DMS 273 (cell line): ENCODE data around the gene MVK.

Experiments used
- DNase-seq: peaks from one replicate; lab custom pipeline; 2025; ENCODE audit not compliant: unreplicated experiment; lab: John Stamatoyannopoulos, UW

The MVK gene

DNA sequence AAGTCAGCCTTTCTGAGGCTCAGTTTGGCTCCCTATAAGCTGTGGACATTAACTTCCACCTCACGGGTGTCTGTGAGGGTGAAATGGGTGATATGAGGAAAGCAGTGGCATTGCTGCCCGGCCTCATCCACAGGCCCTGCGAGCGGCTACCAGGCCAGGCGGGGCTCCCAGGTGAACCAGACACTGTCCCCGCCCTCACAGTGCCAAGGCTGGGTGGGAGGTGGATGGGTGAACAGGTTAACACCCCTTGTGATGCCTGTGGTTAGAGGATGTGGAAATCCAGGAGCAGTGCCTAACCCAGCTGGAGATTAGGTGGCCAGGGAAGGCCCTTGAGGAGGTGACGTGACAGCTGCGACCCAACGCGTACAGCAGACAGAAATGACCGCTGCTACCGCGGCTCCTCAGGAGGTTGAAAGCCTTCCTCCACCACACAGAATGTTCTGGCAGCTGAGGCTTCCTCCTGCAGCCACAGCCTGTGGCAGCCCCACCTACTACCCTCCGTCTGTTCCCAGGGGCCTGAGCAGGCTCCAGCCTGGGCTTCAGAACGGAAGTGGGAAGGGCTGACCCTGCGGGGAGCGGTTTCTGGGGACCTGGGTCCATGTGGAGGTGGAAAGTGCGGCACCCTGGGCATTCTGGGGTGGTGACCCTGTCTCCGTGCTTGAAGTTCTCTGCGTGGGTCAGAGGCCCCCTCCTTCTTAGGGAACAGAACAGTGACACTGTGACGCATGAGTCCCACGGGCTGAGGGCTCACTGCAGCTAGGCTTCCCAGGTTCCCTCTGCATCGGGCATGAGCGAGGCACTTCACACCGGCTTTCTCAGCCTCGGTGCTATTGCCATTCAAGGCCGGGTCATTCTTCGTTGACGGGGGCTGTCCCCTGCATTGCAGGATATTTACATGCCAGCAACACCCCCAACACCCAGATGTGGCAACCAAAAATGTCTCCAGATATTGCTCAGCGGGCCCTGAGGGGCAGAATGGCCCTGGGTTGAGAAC lies 10.0 kb upstream of the MVK start:
- no peak for DNase-seq

DNA sequence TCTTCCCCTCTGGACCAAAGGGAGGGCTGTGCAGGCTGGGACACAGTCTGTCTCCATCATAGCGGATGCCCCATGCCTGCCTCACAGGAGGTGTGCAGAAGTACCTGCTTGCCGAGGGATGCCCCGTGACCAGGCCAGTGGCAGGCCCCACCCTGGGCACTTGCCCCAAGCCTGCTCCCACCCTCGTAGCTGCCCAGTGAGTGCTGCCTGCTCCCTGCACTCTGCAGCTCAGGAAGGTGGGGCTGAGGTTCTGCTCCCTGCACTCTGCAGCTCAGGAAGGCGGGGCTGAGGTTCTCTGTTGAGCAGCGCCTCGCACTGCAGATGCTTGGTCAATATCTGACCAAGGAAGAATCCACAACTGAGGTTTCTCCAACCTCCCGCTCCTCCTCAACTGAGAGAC lies 7.2 kb upstream of the MVK start:
- no peak for DNase-seq

DNA sequence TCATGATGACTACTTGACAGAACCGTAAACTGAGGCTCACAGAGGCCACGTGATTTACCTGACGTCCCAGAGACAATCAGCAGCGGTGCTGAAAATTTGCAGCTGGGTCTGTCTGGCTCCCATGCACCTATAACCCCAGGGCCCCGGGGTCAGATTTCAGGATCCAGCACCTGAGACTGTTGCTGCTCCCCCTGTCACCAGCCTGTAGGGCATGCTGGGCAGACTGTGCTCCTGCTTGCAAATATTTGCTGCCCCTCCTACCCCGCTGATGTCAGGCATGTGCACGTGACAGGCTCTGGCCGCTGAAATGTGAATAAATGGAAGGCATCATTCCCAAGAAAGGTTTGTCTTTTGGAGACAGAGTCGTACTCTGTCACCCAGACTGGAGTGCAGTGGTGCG lies 6.3 kb upstream of the MVK start:
- DNase-seq, result no peak

DNA sequence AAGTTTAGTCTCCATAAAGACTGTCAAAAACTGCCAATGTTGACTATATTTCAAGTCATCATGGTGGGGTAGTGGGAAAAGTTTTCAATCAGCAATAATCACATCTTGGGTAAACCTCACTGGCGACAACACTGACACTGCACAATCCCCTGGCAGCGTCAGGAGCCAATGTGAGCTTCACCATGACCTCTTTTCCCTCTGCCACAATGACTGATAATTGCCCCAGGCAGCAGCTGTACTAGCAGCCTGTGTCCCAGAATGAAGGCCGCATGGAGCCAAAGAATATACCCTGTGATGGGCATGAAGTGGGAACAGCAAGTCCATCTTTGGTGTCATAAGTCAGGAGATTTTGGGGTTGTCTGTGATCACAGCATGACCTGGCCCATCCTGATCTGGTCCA lies 5.6 kb upstream of the MVK start:
- DNase-seq, result no peak

DNA sequence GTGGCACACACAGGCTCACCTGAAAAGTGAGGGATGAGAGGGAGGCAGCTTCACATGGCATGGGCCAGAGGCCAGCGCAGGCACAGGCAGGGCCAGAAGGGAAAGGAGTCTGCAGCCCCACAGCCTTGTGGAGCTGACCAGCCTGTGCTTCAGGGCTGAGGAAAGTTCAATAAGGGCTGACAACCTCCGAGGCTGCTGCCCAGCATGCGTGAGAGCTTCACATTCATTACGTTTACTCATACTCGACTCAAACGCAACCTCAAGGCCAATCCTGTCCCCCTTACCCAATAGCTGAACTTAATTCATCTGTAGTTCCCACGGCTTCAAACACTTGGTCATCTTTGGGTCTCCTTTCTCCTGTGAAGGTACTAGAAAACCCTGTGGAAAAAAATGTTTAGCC lies 5.1 kb upstream of the MVK start:
- no peak for DNase-seq

DNA sequence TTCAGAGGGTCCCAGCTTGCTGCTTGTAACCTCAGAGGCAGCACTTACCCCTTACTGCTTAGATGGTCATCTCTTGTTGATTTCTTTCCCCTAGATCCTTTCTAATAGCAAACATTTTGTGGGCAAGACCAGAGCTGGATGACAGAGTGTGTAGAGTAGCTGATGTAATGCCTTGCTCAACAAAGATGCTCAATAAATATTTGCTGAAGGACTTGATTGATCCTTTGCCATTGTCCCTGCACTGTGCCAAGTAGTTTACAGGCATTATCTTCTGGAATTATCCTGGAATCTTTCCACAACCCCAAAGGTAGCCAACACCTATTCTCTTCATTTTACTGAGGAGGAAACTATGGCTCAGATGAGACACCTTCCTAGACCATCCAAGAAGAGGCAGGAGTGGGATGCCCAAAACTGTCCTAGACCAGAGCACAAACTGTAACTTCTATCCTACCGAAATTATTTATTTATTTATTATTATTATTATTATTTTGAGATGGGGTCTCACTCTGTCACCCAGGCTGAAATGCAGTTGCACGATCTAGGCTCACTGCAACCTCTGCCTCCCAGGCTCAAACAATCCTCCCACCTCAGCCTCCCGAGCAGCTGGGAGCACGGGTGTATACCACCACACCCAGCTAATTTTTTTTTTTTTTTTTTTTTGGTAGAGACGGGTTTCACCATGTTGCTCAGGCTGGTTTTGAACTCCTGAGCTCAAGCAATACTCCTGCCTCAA lies 1.7 kb upstream of the MVK start:
- no peak for DNase-seq

DNA sequence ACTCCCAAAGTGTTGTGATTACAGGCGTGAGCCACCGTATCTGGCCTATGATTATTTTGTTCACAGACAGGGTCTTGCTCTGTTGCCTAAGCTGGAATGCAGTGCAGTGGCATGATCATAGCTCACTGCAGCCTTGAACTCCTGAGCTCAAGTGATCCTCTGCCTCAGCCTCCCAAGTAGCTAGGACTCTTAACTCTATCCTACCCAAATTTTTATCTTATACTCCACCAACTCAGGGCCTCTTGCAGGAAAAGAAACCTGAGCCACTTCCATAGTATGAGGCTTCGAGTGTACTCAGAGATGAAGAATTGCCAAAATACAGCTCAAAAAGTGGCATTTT lies 1.1 kb upstream of the MVK start:
- no peak for DNase-seq

DNA sequence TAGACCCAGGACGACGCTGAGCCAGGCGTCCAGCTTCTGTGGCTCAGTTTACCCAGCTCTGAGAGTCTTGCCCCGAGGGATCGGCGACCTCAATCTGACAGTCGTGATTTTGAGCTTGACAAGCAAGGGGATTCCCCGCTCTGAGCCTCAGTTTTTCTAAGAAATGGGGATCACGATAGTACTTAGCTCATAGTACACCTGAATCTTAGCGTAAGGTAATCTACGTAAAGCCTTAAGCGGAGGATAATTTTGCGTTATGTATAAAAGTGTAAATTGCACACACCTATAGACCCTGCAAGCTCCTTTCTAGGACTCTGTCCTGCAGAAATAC lies 285 bp downstream of the MVK start:
- no peak for DNase-seq

DNA sequence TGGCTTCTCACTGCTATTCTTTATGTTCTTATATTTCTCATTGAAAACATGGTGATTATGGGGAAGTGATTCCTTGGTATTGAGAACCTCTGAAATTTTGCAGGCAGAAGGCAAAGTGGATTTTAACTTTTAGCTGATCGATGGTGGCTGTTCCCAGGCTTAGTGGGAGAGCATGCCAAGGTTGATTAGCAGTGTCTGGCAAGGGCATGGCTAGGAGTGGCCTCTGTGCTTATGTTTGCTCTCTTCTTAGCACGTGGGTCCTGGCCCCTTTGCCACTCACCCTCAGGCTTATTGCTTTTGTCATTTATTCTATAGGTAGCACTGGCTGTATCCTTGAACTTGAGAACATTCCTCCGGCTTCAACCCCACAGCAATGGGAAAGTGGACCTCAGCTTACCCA lies 2.1 kb downstream of the MVK start:
- DNase-seq, result no peak

DNA sequence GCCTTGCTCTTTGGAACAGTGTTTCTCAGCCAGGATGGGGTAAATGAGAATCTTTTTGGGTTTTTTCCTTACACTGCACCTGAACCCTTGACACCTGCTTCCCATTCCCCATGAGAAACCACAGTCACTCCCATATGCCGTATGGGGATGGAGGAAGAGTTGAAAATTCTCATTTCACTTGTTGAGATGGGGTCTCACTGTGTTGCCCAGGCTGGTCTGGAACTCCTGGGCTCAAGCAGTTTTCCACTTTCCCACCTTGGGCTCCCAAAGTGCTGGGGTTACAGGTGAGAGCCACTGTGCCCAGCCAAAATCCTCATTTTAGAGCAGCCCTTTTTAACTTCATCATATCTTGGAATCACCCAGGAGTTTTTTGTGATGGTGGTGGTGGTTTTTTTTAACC lies 3.7 kb downstream of the MVK start:
- no peak for DNase-seq

DNA sequence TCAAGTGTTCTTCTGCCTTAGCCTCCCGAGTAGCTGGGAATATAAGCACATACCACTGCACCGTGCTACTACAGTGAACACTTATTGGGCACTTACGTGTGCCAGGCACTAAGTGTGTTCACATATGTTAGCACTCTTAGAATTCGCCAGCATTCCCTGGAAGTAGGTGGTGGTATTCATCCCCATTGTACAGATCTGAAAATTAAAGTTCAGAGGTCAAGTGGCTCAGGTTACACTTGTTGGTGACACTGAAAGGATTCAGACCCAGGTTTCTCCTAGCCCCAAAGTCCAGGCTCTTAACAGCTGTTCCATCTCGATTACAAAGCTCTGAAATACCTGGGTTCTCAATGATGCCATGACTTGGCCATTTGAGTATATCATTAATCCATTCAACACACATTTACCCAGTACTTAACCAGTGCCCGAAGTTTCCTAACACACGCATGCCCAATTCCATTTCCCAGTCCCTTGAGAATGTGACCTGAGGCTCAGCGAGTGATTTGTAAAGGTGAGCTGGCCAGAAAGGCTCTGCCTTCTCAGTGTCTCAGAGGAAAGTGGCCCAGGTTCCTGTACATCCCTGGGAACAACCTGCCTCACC lies 4.8 kb downstream of the MVK start:
- DNase-seq, result no peak

DNA sequence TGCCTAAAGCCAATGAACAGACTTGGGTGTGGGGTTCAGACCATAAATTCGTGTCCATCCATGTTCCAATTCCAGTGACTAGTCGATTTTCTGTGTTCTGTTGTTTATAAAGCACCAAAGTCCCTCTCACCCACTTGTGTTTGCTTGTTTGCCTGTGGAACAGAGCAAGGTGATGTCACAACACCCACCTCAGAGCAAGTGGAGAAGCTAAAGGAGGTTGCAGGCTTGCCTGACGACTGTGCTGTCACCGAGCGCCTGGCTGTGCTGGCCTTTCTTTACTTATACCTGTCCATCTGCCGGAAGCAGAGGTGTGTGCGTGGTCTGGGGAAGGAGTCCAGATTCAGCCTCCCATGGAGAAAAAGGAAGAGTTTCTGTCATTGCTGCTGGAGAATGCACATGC lies 6.0 kb downstream of the MVK start:
- DNase-seq, result no peak

DNA sequence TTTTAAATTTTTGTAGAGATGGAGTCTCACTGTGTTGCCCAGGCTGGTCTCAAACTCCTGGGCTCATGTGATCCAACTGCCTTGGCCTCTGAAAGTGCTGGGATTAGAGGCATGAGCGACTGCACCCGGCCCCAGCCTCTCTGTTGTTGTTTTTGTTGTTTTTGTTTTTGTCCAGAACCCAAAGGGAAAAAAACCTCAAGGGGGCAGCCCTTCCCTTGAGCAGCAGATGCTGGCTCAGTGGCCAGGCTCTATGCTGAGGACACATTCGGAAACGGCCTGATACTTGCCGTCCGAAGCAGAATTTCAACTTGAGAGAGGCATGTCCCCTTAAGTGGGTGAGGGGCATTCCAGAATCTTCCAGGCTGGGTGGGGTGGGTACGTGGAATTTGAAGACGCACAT lies 6.7 kb downstream of the MVK start:
- no peak for DNase-seq

DNA sequence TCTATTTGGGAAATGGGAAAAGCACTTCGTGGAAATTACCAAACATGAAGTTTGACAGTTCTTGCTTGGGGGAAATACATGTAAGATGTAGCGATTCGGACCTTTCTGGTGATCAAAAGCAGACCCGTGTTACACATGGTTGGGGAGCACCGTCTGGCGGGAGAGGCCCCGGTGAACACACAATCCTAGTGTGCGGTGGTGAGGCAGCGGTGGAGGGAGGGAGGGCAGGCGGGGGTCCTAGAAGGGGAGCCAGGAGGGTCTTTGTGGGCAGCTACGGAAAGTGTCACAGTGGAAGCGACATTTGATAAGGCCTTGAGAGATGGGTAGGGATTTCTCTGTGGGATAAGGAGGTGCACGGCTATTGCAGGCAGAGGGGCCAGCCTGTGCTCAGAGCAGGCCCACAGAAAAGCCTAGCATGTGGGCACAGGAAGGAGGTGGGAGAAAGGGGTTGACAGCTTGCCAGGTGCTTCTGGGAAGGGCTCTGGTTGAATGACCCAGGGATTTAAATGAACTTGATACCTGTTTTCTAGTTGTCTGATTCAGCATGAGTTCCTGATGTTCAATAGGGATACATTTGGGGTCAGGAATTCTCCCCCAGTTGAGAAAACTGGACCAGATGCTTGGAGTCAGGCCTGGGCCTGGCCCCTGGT lies 7.2 kb downstream of the MVK start:
- peak; percentile 28 for DNase-seq

DNA sequence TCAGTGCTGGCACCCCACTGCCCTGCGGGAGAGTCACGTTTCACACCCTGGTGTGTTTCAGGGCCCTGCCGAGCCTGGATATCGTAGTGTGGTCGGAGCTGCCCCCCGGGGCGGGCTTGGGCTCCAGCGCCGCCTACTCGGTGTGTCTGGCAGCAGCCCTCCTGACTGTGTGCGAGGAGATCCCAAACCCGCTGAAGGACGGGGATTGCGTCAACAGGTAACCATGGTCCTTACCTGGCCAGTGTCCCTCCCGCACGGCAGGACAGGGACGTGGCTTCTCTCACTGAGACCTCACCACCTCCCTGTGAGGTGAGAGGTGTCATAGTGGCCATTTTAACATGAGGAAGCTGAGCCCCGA lies 7.7 kb downstream of the MVK start:
- no peak for DNase-seq

DNA sequence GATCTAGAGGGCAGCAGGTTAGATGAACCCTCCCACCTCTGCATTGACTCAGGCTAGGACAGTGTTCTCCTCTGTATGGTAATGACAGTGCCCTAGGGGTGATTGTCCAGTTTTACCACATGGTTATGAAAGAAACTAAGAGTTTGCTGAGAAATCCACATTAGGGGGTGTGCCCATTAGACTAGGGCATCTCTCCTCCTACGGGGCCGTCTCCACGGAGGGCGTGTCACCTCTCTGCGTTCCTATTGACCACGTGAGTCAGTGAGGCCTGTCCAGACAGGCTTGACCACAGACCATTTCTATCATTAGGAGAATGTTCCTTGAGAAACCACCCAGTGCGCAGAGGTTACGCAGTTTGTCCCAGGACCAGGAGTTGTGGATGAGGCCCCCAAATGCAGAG lies 8.3 kb downstream of the MVK start:
- DNase-seq, result no peak

DNA sequence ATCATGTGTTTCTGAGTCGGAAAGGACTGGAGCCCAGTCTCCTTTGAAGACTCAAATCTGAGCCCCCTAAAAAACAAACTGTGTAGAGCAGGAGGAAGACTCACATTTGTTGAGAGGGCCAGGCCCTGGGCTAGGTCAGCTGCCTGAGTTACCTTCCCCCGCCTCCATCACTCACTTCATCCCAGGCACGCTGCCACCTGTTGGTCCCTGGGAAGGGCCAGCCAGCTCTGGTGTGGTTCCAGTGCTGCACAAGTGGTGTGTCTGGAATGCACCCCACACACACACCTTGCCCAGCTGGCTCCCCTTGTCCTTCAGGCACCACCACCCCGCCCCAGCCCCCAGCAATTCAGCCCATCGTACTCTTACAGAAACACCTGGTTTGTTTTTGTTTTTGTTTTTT lies 9.0 kb downstream of the MVK start:
- peak; percentile 18 for DNase-seq

DNA sequence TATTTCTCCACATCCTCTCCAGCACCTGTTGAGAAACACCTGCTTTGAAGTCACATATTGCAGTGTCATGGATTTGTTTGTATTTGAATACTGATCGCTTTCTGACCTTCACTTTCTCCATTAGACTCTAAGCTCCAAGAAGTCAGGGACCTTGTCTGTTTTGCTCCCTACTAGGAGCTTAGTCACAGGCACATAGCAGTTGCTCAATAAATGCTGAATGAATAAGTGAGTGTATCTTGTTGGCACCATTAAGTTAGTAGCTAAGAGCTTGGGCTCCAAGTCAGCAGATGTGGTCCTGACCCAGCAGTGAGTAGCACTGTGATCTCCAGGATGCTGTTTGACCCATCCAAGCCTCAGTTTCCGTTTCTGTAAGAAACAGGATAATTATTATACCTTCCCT lies 10.1 kb downstream of the MVK start:
- no peak for DNase-seq

DNA sequence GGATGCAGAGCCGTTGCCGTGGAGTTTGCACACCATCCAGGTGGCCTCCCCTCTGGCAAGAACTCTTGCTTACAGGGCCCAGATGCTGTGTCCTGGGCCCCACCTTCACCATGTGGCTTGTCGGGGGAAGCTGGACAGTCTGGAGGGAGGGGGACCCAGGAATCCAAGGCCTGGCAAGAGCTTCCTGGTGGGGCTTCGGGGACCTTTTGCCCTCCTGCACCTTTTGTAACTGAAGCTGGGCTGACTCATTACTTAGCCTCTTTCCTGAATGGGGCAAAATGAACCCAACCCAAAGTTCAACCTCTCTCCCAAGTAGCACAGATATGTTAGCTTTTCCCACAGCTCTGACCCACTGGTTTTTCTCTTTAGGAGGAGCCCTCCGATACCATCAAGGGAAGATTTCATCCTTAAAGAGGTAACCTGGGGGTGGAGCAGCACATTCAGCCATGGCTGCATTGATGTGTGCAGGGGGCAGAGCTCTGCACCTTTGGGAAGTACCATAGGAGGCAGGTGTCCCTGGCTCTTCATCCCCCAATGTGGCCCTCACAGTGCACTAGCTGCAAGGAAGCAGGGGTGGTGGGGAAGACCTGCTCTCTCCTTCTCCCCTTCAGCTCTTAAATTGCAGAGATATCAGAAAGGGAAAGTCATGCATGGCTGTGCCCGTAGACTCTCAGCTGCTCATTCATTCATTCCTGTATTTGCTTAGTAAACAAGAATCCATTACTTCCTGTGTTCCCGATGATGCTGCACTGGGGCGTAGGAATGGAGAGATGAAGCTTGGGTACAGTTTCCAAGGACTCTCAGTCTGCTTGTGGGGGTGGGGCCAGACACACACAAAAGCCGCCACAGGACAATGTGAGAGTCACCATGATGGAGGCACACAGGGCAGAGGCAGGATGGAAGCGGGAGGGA lies 13.0 kb downstream of the MVK start:
- no peak for DNase-seq

DNA sequence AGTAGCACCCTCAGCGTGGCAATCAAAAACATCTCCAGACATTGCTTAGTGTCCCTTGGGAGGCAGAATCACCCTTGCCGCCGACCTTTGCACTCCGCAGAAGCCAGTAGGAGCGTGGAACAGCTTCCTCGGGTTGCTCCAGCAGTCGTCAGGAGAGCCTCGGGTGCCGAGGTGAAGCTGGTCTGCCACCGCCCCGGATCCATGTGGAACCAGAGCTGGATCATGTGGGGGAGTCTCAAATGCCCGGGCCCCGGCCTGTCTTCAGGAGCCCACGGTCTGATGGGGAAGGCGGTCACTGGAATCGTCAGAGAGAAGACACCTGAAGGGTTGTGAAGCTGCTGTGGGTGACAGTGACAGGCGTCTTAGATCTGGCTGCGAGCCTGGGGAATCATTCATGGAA lies 14.3 kb downstream of the MVK start:
- no peak for DNase-seq
